ENCODE measurements around the gene ZNF385A. TPM values are rescaled to one million over a fixed set of nuclear protein-coding genes. Genes with fewer than 3 reads are reported as not detected.

ZNF385A gene
- total and polyA plus RNA-seq, 9 of the 15 experiments (the other 6 are each of a cell fraction or from before 2014, with no cell fraction given), result 1.0 to 111 (median 7.7) TPM

- TF ChIP-seq VEZF1 (CRISPR knock-in tag; IDR thresholded peaks at IDR 0.05) (peak; percentile 61), ZNF263 (CRISPR knock-in tag; IDR thresholded peaks at IDR 0.05; ENCODE audit: borderline replicate concordance) (peak; percentile 16; the same call in 1 of the 2 replicates), HDGF (IDR thresholded peaks at IDR 0.05) (no peak), SMAD4 (CRISPR knock-in tag; conservative IDR thresholded peaks at IDR 0.05) (0 out of 2 replicates have a peak, but pooled peaks have one; percentile 51), ATF3 (IDR thresholded peaks at IDR 0.05) (peak; percentile 68), ATF3 (CRISPR knock-in tag; conservative IDR thresholded peaks at IDR 0.05) (no peak), HDAC2 (IDR thresholded peaks at IDR 0.05) (peak; percentile 85; the same call in 1 of the 2 replicates), MTA2 (IDR thresholded peaks at IDR 0.05; ENCODE audit: low read depth) (peak; percentile 52; the same call in 1 of the 2 replicates), STAG1 (CRISPR knock-in tag; IDR thresholded peaks at IDR 0.05; ENCODE audit: borderline replicate concordance) (no peak), E2F8 (IDR thresholded peaks at IDR 0.05; ENCODE audit: low read depth, partially characterized antibody) (no peak), ZBTB43 (CRISPR knock-in tag; IDR thresholded peaks at IDR 0.05) (no peak), ZBTB9 (CRISPR knock-in tag; IDR thresholded peaks at IDR 0.05) (no peak), SRF (CRISPR knock-in tag; IDR thresholded peaks at IDR 0.05) (no peak), SNRNP70 (optimal IDR thresholded peaks at IDR 0.05; ENCODE audit: low read depth, low read length) (no peak), NFXL1 (CRISPR knock-in tag; IDR thresholded peaks at IDR 0.05) (no peak), RNF2 (IDR thresholded peaks at IDR 0.05) (peak; percentile 33; the same call in 1 of the 2 replicates), TEAD4 (IDR thresholded peaks at IDR 0.05; ENCODE audit: low read length) (peak; percentile 81), TEAD4 (CRISPR knock-in tag; IDR thresholded peaks at IDR 0.05; ENCODE audit: borderline replicate concordance) (no peak), TAF7 (tag; IDR thresholded peaks at IDR 0.05) (no peak), ZBTB1 (CRISPR knock-in tag; IDR thresholded peaks at IDR 0.05; ENCODE audit: borderline replicate concordance, low read depth) (no peak), EGR1 (conservative IDR thresholded peaks at IDR 0.05) (peak; percentile 96)
These were observed 47.6 kb upstream of the ZNF385A start (continued) for GRCh38 chr12:54431911-54432814.
